Measurements from ENCODE around the gene SLC38A10.

Gene SLC38A10

GRCh38 chr17:81315885-81316391 lies 20.8 kb upstream of the SLC38A10 start:
- TF ChIP-seq, protein P1, sequence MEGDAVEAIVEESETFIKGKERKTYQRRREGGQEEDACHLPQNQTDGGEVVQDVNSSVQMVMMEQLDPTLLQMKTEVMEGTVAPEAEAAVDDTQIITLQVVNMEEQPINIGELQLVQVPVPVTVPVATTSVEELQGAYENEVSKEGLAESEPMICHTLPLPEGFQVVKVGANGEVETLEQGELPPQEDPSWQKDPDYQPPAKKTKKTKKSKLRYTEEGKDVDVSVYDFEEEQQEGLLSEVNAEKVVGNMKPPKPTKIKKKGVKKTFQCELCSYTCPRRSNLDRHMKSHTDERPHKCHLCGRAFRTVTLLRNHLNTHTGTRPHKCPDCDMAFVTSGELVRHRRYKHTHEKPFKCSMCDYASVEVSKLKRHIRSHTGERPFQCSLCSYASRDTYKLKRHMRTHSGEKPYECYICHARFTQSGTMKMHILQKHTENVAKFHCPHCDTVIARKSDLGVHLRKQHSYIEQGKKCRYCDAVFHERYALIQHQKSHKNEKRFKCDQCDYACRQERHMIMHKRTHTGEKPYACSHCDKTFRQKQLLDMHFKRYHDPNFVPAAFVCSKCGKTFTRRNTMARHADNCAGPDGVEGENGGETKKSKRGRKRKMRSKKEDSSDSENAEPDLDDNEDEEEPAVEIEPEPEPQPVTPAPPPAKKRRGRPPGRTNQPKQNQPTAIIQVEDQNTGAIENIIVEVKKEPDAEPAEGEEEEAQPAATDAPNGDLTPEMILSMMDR (IDR thresholded peaks at IDR 0.05; ENCODE audit: low read depth, low read length): no peak

DNA sequence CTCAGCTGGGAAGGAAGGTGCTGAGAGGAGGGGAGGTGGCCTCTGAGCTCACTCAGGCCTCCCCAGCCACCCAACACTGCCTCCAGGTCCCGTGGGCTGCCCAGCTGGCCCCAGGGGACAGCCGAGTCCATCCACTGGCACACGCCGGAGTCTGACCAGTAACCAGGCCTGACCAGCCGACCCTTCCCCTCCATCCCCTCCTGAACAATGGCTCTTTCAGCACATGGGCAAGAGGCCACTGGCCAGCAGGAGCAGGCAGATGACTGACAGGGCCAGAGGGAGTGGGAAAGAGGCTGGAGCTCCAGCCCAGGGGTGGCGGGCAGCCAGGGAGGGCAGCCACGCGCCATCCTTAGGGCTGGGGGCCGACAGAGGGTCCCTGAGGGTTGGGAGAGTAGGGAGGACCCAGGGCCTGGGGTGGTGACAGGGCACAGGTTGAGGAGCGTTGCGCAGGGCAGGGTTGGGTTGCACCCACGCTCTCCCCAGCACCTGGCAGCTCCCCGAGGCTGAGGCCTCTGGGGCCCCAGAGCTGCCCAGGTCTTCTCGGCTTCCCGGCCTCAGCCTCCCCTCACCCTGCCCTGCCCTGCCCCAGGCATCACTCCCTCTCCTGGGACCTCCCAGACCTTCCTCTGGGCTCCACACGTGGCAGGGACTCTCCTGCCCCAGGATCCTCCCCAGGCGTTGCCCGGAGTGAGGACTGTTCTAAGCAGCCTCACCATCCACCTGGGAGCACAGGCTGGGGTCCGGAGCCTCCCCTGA lies 20.2 kb upstream of the SLC38A10 start:
- no peaks in the 10 kb centered on the region for H3K9me3 ChIP-seq (ENCODE audit: severe bottlenecking)
- H3K4me3 ChIP-seq (ENCODE audit: low read depth, low read length): no peak overlapping the region
- no peaks in the 10 kb centered on the region for H3K27me3 ChIP-seq (ENCODE audit: insufficient read depth, low read depth, severe bottlenecking)
- no peak overlapping the region for H3K27ac ChIP-seq
- TF ChIP-seq, protein P1 (IDR thresholded peaks at IDR 0.05; ENCODE audit: low read depth, low read length): no peak
- no peaks in the 10 kb centered on the region for H3K36me3 ChIP-seq
- DNase-seq: no peak

More at GRCh38 chr17:81315885-81316391, 20.8 kb upstream of the SLC38A10 start:
- DNase-seq: no peak
- no peaks in the 10 kb centered on the region for H3K9me3 ChIP-seq (ENCODE audit: severe bottlenecking)
- H3K27me3 ChIP-seq (ENCODE audit: insufficient read depth, low read depth, severe bottlenecking): no peaks in the 10 kb centered on the region
- H3K27ac ChIP-seq: no peak overlapping the region
- no peaks in the 10 kb centered on the region for H3K36me3 ChIP-seq
- H3K4me3 ChIP-seq (ENCODE audit: low read depth, low read length): no peak overlapping the region

GRCh38 chr17:81314398-81315081 lies 19.4 kb upstream of the SLC38A10 start:
- H3K27me3 ChIP-seq (ENCODE audit: insufficient read depth, low read depth, severe bottlenecking): no peaks in the 10 kb centered on the region
- no peak overlapping the region for H3K27ac ChIP-seq
- H3K4me3 ChIP-seq (ENCODE audit: low read depth, low read length): no peak overlapping the region
- no peaks in the 10 kb centered on the region for H3K36me3 ChIP-seq
- DNase-seq: no peak
- no peaks in the 10 kb centered on the region for H3K9me3 ChIP-seq (ENCODE audit: severe bottlenecking)
- TF ChIP-seq, protein P1 (IDR thresholded peaks at IDR 0.05; ENCODE audit: low read depth, low read length): no peak

DNA sequence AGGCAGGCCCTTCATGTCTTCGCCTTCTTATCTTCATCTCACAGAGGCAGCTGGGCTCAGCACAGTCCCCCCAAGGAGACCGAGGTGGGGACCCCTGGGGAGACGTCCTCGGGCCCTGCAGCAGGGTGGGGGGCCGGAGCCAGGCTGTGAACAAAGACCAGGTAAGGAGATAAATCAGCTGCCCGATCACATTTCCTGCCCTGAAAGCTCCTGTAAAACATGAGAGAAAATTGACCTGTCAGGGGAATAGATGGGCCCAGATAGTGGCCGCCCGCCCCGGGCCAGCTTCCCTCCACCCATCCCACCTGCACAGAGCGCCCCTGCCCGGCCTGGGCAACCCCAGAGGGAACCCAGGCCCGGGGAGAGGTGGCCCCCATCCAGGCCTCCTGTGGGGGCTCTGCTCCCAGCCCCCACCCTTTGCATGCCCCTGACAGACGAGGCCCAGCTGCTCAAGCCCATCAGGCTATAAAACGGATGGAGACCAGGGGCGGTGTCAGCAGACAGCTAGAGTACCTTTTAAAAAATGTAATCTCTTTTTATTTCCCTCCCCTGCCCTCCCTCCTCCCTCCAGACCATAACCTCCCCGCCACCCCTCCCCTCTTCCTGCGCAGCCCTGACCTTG lies 18.8 kb upstream of the SLC38A10 start:
- no peaks in the 10 kb centered on the region for H3K9me3 ChIP-seq (ENCODE audit: severe bottlenecking)
- no peak for DNase-seq

DNA sequence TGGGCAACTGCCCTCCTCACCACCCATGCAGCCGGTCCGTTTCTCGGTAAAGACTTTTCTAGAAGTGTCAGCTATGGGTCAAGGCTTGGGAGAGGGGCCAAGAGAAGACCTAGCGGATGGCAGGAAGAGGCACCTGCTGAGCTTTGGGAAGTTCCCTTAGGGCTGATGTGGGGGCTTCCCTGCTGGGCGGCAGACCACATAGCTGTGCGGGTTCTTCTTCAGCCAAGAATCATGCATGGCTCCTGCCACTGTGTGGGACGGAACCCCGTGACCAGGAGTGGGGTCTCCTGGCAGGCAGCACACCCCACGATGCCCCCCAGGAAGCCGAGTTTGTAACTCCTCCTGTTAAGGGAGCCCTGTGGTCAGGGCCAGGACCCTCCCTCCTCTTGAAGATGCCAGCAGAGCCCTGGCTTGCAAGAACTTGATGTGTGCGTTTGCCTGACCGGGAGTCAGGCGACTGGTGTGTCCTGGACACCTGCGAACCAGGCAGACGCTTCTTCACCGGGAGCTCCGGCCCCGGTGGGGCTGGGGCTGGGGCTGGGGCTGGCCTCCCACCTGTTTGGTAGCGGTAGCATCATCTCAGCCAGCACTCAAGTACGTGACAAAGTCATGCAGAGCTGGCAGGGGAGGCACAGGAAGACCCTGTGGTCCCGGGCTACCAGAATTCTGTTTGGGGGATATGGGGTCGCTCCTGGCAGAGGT lies 17.7 kb upstream of the SLC38A10 start:
- TF ChIP-seq, protein P1 (IDR thresholded peaks at IDR 0.05; ENCODE audit: low read depth, low read length): no peak
- no peak for DNase-seq
- Histone ChIP-seq H3K4me3 (ENCODE audit: low read depth, low read length) (no peak overlapping the region), H3K9me3 (ENCODE audit: severe bottlenecking) (no peaks in the 10 kb centered on the region), H3K36me3 (no peaks in the 10 kb centered on the region), H3K27me3 (ENCODE audit: insufficient read depth, low read depth, severe bottlenecking) (no peaks in the 10 kb centered on the region), H3K27ac (no peak overlapping the region)

More for the DNA sequence above, 18.8 kb upstream of the SLC38A10 start:
- Histone ChIP-seq H3K36me3 (no peaks in the 10 kb centered on the region), H3K27ac (no peak overlapping the region), H3K4me3 (ENCODE audit: low read depth, low read length) (no peak overlapping the region), H3K27me3 (ENCODE audit: insufficient read depth, low read depth, severe bottlenecking) (no peaks in the 10 kb centered on the region)
- TF ChIP-seq, protein P1 (IDR thresholded peaks at IDR 0.05; ENCODE audit: low read depth, low read length): no peak

Data from WERI-Rb-1 (cell line).